ENCODE data around the gene PLXNA2. TPM values are rescaled to one million over a fixed set of nuclear protein-coding genes. Genes with fewer than 3 reads are reported as not detected.

PLXNA2 gene
- total and polyA plus RNA-seq, 2 donors (not counting 1 experiment from before 2014, with no cell fraction given), result 0.31 to 1.2 TPM

- no peak overlapping the region for H3K9ac ChIP-seq (ENCODE audit: low read length)
- CTCF ChIA-PET, result no interaction called here
- H3K4me2 ChIP-seq (replicated peaks; ENCODE audit: low read depth, low read length, poor library complexity, severe bottlenecking), result no peak overlapping the region
- Mint-ChIP-seq H3K9me3 (ENCODE audit: insufficient read depth) (no peaks in the 10 kb centered on the region), H3K27me3 (peaks cover 54% of the 10 kb centered on the region), H3K27ac (no peak overlapping the region), H3K4me1 (no peaks in the 10 kb centered on the region), H3K4me3 (no peak overlapping the region)
- WGBS (ENCODE audit: insufficient coverage), result 84% methylated on average over 7 of the region's 9 CpGs
- H3K36me3 ChIP-seq (replicated peaks in 1 of 2; ENCODE audit: control extremely low read depth in 1 of 2, control insufficient read depth in 1 of 2, extremely low read depth in 1 of 2, insufficient read depth in 2 of 2, low read length in 1 of 2), result no peaks in the 10 kb centered on the region
- POLR2A ChIA-PET, result no interaction called here
- H3K27ac ChIP-seq (ENCODE audit: low read length in 2 of 2), result no peak overlapping the region
- TF ChIP-seq CTCF (IDR thresholded peaks at IDR 0.05), result no peak
- DNase-seq (no peak), ATAC-seq (ENCODE audit: low read depth) (no peak)
- no peak overlapping the region for H3K4me3 ChIP-seq (ENCODE audit: control extremely low read depth in 1 of 5, extremely low read depth in 1 of 5, insufficient read depth in 1 of 5, low read depth in 2 of 5, low read length in 4 of 5)
- H3K79me2 ChIP-seq (ENCODE audit: control insufficient read depth, insufficient read depth, low read length), result no peaks in the 10 kb centered on the region
- H2AFZ ChIP-seq (ENCODE audit: insufficient read depth, low read depth, low read length, poor library complexity, severe bottlenecking), result no peak overlapping the region
- H3K4me1 ChIP-seq (ENCODE audit: control insufficient read depth in 2 of 2, insufficient read depth in 2 of 2, low read length in 2 of 2), result no peaks in the 10 kb centered on the region
- peaks cover 0 to 10% (median 5%) of the 10 kb centered on the region in 4 experiments for H3K27me3 ChIP-seq (replicated peaks in 1 of 4; ENCODE audit: control extremely low read depth in 1 of 4, control insufficient read depth in 3 of 4, insufficient read depth in 4 of 4, low read length in 3 of 4)
- H4K20me1 ChIP-seq (ENCODE audit: control insufficient read depth, insufficient read depth, low read length, poor library complexity, severe bottlenecking), result no peaks in the 10 kb centered on the region
- intact Hi-C loops (cut with micrococcal nuclease), result no loop called here
- H3K9me3 ChIP-seq (ENCODE audit: control extremely low read depth in 1 of 3, control insufficient read depth in 2 of 3, insufficient read depth in 1 of 3, low read length in 2 of 3), result no peaks in the 10 kb centered on the region
Observed at GRCh38 chr1:208268541-208269337, 24.6 kb upstream of the PLXNA2 start.

GRCh38 chr1:208265525-208265924, 21.3 kb upstream of the PLXNA2 start:
- Histone ChIP-seq H3K9ac (ENCODE audit: low read length) (no peak overlapping the region), H3K4me1 (ENCODE audit: control insufficient read depth in 2 of 2, insufficient read depth in 2 of 2, low read length in 2 of 2) (no peaks in the 10 kb centered on the region), H2AFZ (ENCODE audit: insufficient read depth, low read depth, low read length, poor library complexity, severe bottlenecking) (no peak overlapping the region), H3K36me3 (replicated peaks in 1 of 2; ENCODE audit: control extremely low read depth in 1 of 2, control insufficient read depth in 1 of 2, extremely low read depth in 1 of 2, insufficient read depth in 2 of 2, low read length in 1 of 2) (no peaks in the 10 kb centered on the region), H4K20me1 (ENCODE audit: control insufficient read depth, insufficient read depth, low read length, poor library complexity, severe bottlenecking) (no peaks in the 10 kb centered on the region), H3K4me2 (replicated peaks; ENCODE audit: low read depth, low read length, poor library complexity, severe bottlenecking) (no peak overlapping the region), H3K9me3 (ENCODE audit: control extremely low read depth in 1 of 3, control insufficient read depth in 2 of 3, insufficient read depth in 1 of 3, low read length in 2 of 3) (no peaks in the 10 kb centered on the region), H3K27me3 (replicated peaks in 1 of 4; ENCODE audit: control extremely low read depth in 1 of 4, control insufficient read depth in 3 of 4, insufficient read depth in 4 of 4, low read length in 3 of 4) (peaks cover 0 to 10% (median 3%) of the 10 kb centered on the region in 4 experiments), H3K79me2 (ENCODE audit: control insufficient read depth, insufficient read depth, low read length) (no peaks in the 10 kb centered on the region), H3K27ac (ENCODE audit: low read length in 2 of 2) (no peak overlapping the region), H3K4me3 (ENCODE audit: control extremely low read depth in 1 of 5, extremely low read depth in 1 of 5, insufficient read depth in 1 of 5, low read depth in 2 of 5, low read length in 4 of 5) (no peak overlapping the region)
- Mint-ChIP-seq H3K27ac (no peak overlapping the region), H3K9me3 (ENCODE audit: insufficient read depth) (no peaks in the 10 kb centered on the region), H3K4me3 (no peak overlapping the region), H3K27me3 (peaks cover 55% of the 10 kb centered on the region), H3K4me1 (no peaks in the 10 kb centered on the region)
- TF ChIP-seq CTCF (IDR thresholded peaks at IDR 0.05), result no peak
- no peak for TF ChIP-seq EZH2 (IDR thresholded peaks at IDR 0.05; ENCODE audit: borderline replicate concordance, insufficient read depth, low read depth, low read length, poor library complexity, severe bottlenecking)
- ChIA-PET POLR2A (no interaction called here), CTCF (no interaction called here)
- ATAC-seq (ENCODE audit: low read depth) (no peak), DNase-seq (no peak)
- WGBS (ENCODE audit: insufficient coverage), result 100% methylated on average over 1 of the region's 3 CpGs
- intact Hi-C loops (cut with micrococcal nuclease), result no loop called here
